Esophagus muscularis mucosa (tissue), 4 donors: ENCODE data around the gene TRAPPC2B.

Experiments used
- CTCF ChIP-seq, 3 experiments: fragments of 200-600 bp in 2 of 3; fragments of 450-650 bp in 1 of 3; sonication (generic) in 2 of 3; IDR thresholded peaks; one replicate each; pipeline ENCODE4 v1.5.1; 2017 to 2019; ENCODE audit warnings: antibody characterized with exemption in 3 of 3, mild to moderate bottlenecking in 2 of 3, moderate library complexity in 1 of 3
- EP300 ChIP-seq: sonication (generic); formaldehyde crosslinking; IDR thresholded peaks from one replicate; pipeline ENCODE4 v1.6.1; 2017; ENCODE audit warnings: antibody characterized with exemption
- POLR2A ChIP-seq: fragments of 450-650 bp; IDR thresholded peaks from one replicate; pipeline ENCODE4 v1.6.1; 2017; ENCODE audit warnings: antibody characterized with exemption, moderate library complexity, mild to moderate bottlenecking, low read depth
- POLR2AphosphoS5 ChIP-seq, 2 donors: sonication (generic); formaldehyde crosslinking; IDR thresholded peaks; one replicate each; pipeline ENCODE4 v1.6.1; 2017; ENCODE audit warnings: antibody characterized with exemption in 2 of 2

GRCh38 chr19:57362997-57363687, at the start of gene TRAPPC2B, which contains the start of gene ZNF547:
- TF ChIP-seq CTCF (IDR thresholded peaks at IDR 0.05) (no peak), POLR2AphosphoS5 (IDR thresholded peaks at IDR 0.05) (peak; percentile 95 to 99), POLR2A (no peak), EP300 (peak; percentile 72)
